ENCODE measurements around the gene KRT13.

DNA sequence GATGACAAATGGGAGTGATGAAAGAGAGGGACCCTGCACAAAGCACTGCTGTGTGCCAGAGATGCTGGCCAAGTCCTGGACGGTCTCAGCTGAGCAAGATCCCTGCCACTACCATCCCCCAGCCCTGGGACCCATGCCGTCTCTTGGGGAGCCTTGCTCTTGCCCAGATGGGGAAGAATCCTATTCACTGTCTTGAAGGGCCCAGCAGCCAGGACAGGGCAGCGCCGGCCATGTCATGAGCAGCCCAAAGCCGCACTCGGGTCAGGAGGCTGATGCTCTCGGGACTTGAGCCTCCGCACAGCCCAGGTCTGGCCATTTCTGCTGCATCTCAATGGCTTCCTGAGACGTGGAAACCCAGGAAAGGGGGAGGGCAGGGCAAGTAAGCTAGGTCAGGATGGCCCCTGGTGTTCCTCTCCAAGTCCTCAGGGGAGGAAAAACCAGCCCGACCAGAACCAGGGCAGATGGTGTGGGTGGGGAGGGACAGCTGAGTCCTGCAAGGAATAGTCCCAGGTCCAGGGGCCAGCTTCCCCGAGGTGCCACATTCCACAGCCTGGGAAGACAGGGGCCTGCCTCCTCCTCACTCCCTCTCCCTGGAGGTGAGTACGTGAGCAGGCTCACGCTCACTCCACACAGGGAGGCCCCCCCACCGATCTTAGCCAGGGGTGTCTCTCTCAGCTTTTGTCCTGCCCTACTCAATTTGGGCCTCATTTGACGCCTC lies 30.5 kb upstream of the KRT13 start:
- no peak for TF ChIP-seq EP300 (IDR thresholded peaks at IDR 0.05)
- no peak for TF ChIP-seq CTCF (IDR thresholded peaks at IDR 0.05)
- no peak for TF ChIP-seq POLR2A (IDR thresholded peaks at IDR 0.05)
- no peak for TF ChIP-seq POLR2AphosphoS5 (IDR thresholded peaks at IDR 0.05)

Measured in gastroesophageal sphincter (tissue), 3 donors.